ENCODE data around the gene EML6.

EML6 gene

GRCh38 chr2:54916637-54917036, 193.2 kb downstream of the EML6 start:
- Mint-ChIP-seq H3K4me3 (no peak overlapping the region), H3K27me3 (peaks cover 19% of the 10 kb centered on the region in 2 donors), H3K36me3 (ENCODE audit: insufficient read depth) (peaks cover 5% of the 10 kb centered on the region), H3K4me1 (ENCODE audit: low read depth in 2 of 2) (no peaks in the 10 kb centered on the region), H3K9me3 (no peaks in the 10 kb centered on the region), H3K27ac (no peak overlapping the region)
- no peak for ATAC-seq (replicated peaks)
- DNase-seq: no peak

GRCh38 chr2:54918647-54919280, 195.3 kb downstream of the EML6 start:
- DNase-seq (no peak), ATAC-seq (replicated peaks) (no peak)
- Mint-ChIP-seq H3K27me3 (peaks cover 19% of the 10 kb centered on the region in 2 donors), H3K36me3 (ENCODE audit: insufficient read depth) (peaks cover 2% of the 10 kb centered on the region), H3K27ac (no peak overlapping the region), H3K4me3 (no peak overlapping the region), H3K4me1 (ENCODE audit: low read depth in 2 of 2) (no peaks in the 10 kb centered on the region), H3K9me3 (no peaks in the 10 kb centered on the region)

GRCh38 chr2:54920660-54921059, 197.2 kb downstream of the EML6 start:
- DNase-seq: no peak
- no peak for ATAC-seq (replicated peaks)
- Mint-ChIP-seq H3K9me3 (no peaks in the 10 kb centered on the region), H3K27ac (no peak overlapping the region), H3K27me3 (peaks cover 20 to 27% of the 10 kb centered on the region in 2 donors), H3K4me1 (ENCODE audit: low read depth in 2 of 2) (no peaks in the 10 kb centered on the region), H3K4me3 (no peak overlapping the region), H3K36me3 (ENCODE audit: insufficient read depth) (no peaks in the 10 kb centered on the region)

GRCh38 chr2:54924121-54924520, 200.7 kb downstream of the EML6 start:
- DNase-seq: no peak
- Mint-ChIP-seq H3K4me3 (no peak overlapping the region), H3K36me3 (ENCODE audit: insufficient read depth) (no peaks in the 10 kb centered on the region), H3K9me3 (no peaks in the 10 kb centered on the region), H3K4me1 (ENCODE audit: low read depth in 2 of 2) (no peaks in the 10 kb centered on the region), H3K27me3 (peaks cover 14 to 16% of the 10 kb centered on the region in 2 donors), H3K27ac (no peak overlapping the region)
- ATAC-seq (replicated peaks): no peak

- no peaks in the 10 kb centered on the region for H3K9me3 Mint-ChIP-seq
- no peak overlapping the region for H3K4me3 Mint-ChIP-seq
- no peak overlapping the region for H3K27ac Mint-ChIP-seq
- H3K27me3 Mint-ChIP-seq: peaks cover 10 to 13% of the 10 kb centered on the region in 2 donors
- H3K36me3 Mint-ChIP-seq (ENCODE audit: insufficient read depth): no peaks in the 10 kb centered on the region
- DNase-seq (no peak), ATAC-seq (replicated peaks) (no peak)
- H3K4me1 Mint-ChIP-seq (ENCODE audit: low read depth in 2 of 2): no peaks in the 10 kb centered on the region
Observed at GRCh38 chr2:54925022-54925421, 201.6 kb downstream of the EML6 start.

- H3K4me1 Mint-ChIP-seq (ENCODE audit: low read depth in 2 of 2): no peaks in the 10 kb centered on the region
- DNase-seq (no peak), ATAC-seq (replicated peaks) (no peak)
- no peak overlapping the region for H3K4me3 Mint-ChIP-seq
- H3K27ac Mint-ChIP-seq: no peak overlapping the region
- H3K36me3 Mint-ChIP-seq (ENCODE audit: insufficient read depth): no peaks in the 10 kb centered on the region
- peaks cover 10 to 13% of the 10 kb centered on the region in 2 donors for H3K27me3 Mint-ChIP-seq
- no peaks in the 10 kb centered on the region for H3K9me3 Mint-ChIP-seq
Observed at GRCh38 chr2:54927085-54927750, 203.8 kb downstream of the EML6 start.

- Mint-ChIP-seq H3K27me3 (peaks cover 10 to 13% of the 10 kb centered on the region in 2 donors), H3K27ac (no peak overlapping the region), H3K36me3 (ENCODE audit: insufficient read depth) (no peaks in the 10 kb centered on the region), H3K4me1 (ENCODE audit: low read depth in 2 of 2) (no peaks in the 10 kb centered on the region), H3K4me3 (no peak overlapping the region), H3K9me3 (no peaks in the 10 kb centered on the region)
- DNase-seq (no peak), ATAC-seq (replicated peaks) (no peak)
Observed at GRCh38 chr2:54927751-54928615, 204.5 kb downstream of the EML6 start.

GRCh38 chr2:54928719-54929118, 205.3 kb downstream of the EML6 start:
- ATAC-seq (replicated peaks): no peak
- H3K4me1 Mint-ChIP-seq (ENCODE audit: low read depth in 2 of 2): no peaks in the 10 kb centered on the region
- H3K36me3 Mint-ChIP-seq (ENCODE audit: insufficient read depth): no peaks in the 10 kb centered on the region
- H3K4me3 Mint-ChIP-seq: no peak overlapping the region
- no peak for DNase-seq
- H3K27me3 Mint-ChIP-seq: peaks cover 10 to 13% of the 10 kb centered on the region in 2 donors
- H3K27ac Mint-ChIP-seq: no peak overlapping the region
- no peaks in the 10 kb centered on the region for H3K9me3 Mint-ChIP-seq

GRCh38 chr2:54931473-54931872, 208.0 kb downstream of the EML6 start:
- ATAC-seq (replicated peaks): no peak
- H3K4me1 Mint-ChIP-seq (ENCODE audit: low read depth in 2 of 2): no peaks in the 10 kb centered on the region
- DNase-seq: no peak
- H3K27me3 Mint-ChIP-seq: peaks cover 0 to 7% of the 10 kb centered on the region in 2 donors
- H3K9me3 Mint-ChIP-seq: no peaks in the 10 kb centered on the region
- no peak overlapping the region for H3K27ac Mint-ChIP-seq
- H3K36me3 Mint-ChIP-seq (ENCODE audit: insufficient read depth): no peaks in the 10 kb centered on the region
- H3K4me3 Mint-ChIP-seq: no peak overlapping the region

- H3K4me3 Mint-ChIP-seq: no peak overlapping the region
- H3K27me3 Mint-ChIP-seq: no peaks in the 10 kb centered on the region
- H3K27ac Mint-ChIP-seq: no peak overlapping the region
- no peaks in the 10 kb centered on the region for H3K9me3 Mint-ChIP-seq
- no peaks in the 10 kb centered on the region for H3K4me1 Mint-ChIP-seq (ENCODE audit: low read depth in 2 of 2)
- no peak for ATAC-seq (replicated peaks)
- no peaks in the 10 kb centered on the region for H3K36me3 Mint-ChIP-seq (ENCODE audit: insufficient read depth)
- DNase-seq: no peak
Observed at GRCh38 chr2:54935389-54935788, 211.9 kb downstream of the EML6 start.

GRCh38 chr2:54936766-54937165, 213.3 kb downstream of the EML6 start:
- ATAC-seq (replicated peaks): no peak
- no peak overlapping the region for H3K4me3 Mint-ChIP-seq
- no peaks in the 10 kb centered on the region for H3K27me3 Mint-ChIP-seq
- H3K36me3 Mint-ChIP-seq (ENCODE audit: insufficient read depth): no peaks in the 10 kb centered on the region
- no peak overlapping the region for H3K27ac Mint-ChIP-seq
- H3K9me3 Mint-ChIP-seq: no peaks in the 10 kb centered on the region
- H3K4me1 Mint-ChIP-seq (ENCODE audit: low read depth in 2 of 2): peaks cover 3 to 4% of the 10 kb centered on the region in 2 donors
- no peak for DNase-seq

GRCh38 chr2:54939446-54940118, 216.1 kb downstream of the EML6 start:
- Mint-ChIP-seq H3K9me3 (no peaks in the 10 kb centered on the region), H3K27me3 (no peaks in the 10 kb centered on the region), H3K27ac (no peak overlapping the region), H3K36me3 (ENCODE audit: insufficient read depth) (no peaks in the 10 kb centered on the region), H3K4me1 (ENCODE audit: low read depth in 2 of 2) (peaks cover 3 to 4% of the 10 kb centered on the region in 2 donors), H3K4me3 (no peak overlapping the region)
- ATAC-seq (replicated peaks) (no peak), DNase-seq (no peak)

- no peaks in the 10 kb centered on the region for H3K27me3 Mint-ChIP-seq
- H3K4me1 Mint-ChIP-seq (ENCODE audit: low read depth in 2 of 2): peaks cover 8% of the 10 kb centered on the region in 2 donors
- DNase-seq (no peak), ATAC-seq (replicated peaks) (no peak)
- no peaks in the 10 kb centered on the region for H3K36me3 Mint-ChIP-seq (ENCODE audit: insufficient read depth)
- no peak overlapping the region for H3K4me3 Mint-ChIP-seq
- H3K27ac Mint-ChIP-seq: no peak overlapping the region
- no peaks in the 10 kb centered on the region for H3K9me3 Mint-ChIP-seq
Observed at GRCh38 chr2:54940723-54941122, 217.3 kb downstream of the EML6 start.

All from effector memory CD8-positive, alpha-beta T cell (primary cell).